HG03457 (cell line): ENCODE measurements around the gene STX10.
A peak's percentile ranks its signal among the peaks of the same experiment; 100 is the strongest.
"Not testable (repeated sequence)": the region's sequence is repeated elsewhere in the genome, so short reads cannot be mapped to it uniquely, and the experiment has no call there.

Experiments
- ATAC-seq: cut with Tn5 transposase; IDR thresholded peaks from one replicate; pipeline ENCODE4 v1.9.1; 2021; ENCODE audit warnings: moderate number of reproducible peaks; ENCODE audit not compliant: unreplicated experiment

STX10 gene

GRCh38 chr19:13150187-13150930, at the start of gene STX10, which contains the start of gene IER2:
STX10 (minus strand) TSS chr19:13150375; CDS start chr19:13150173, 202 bp downstream.
IER2 (plus strand) TSS chr19:13150411; CDS start chr19:13153187, 2,776 bp downstream.
- ATAC-seq, result peak; percentile 26

GRCh38 chr19:13198634-13199033, 48.5 kb upstream of the STX10 start:
- ATAC-seq, result no peak

- ATAC-seq, result no peak
Measured at GRCh38 chr19:13195678-13196077, 45.5 kb upstream of the STX10 start.

GRCh38 chr19:13190781-13191540, 40.8 kb upstream of the STX10 start:
- ATAC-seq, result no peak

- no peak for ATAC-seq
Measured at GRCh38 chr19:13189600-13189999, 39.4 kb upstream of the STX10 start.

GRCh38 chr19:13187419-13187818, 37.2 kb upstream of the STX10 start:
- ATAC-seq, result no peak

GRCh38 chr19:13186688-13187087, 36.5 kb upstream of the STX10 start:
- not testable (repeated sequence) for ATAC-seq

GRCh38 chr19:13185763-13186657, 35.8 kb upstream of the STX10 start:
- not testable (repeated sequence) for ATAC-seq

GRCh38 chr19:13184926-13185325, 34.8 kb upstream of the STX10 start:
- ATAC-seq, result not testable (repeated sequence)

- ATAC-seq, result no peak
Measured at GRCh38 chr19:13181747-13182388, 31.7 kb upstream of the STX10 start.

GRCh38 chr19:13178291-13178690, 28.1 kb upstream of the STX10 start:
- ATAC-seq, result not testable (repeated sequence)

- ATAC-seq, result not testable (repeated sequence)
Measured at GRCh38 chr19:13177584-13177983, 27.4 kb upstream of the STX10 start.

GRCh38 chr19:13176345-13176744, 26.2 kb upstream of the STX10 start:
- ATAC-seq, result no peak

GRCh38 chr19:13173139-13173737, 23.1 kb upstream of the STX10 start:
- ATAC-seq, result no peak

- no peak for ATAC-seq
Measured at GRCh38 chr19:13172346-13173138, 22.4 kb upstream of the STX10 start.

GRCh38 chr19:13171146-13171545, 21.0 kb upstream of the STX10 start:
- ATAC-seq, result no peak

- ATAC-seq, result no peak
Measured at GRCh38 chr19:13169769-13170168, 19.6 kb upstream of the STX10 start.

GRCh38 chr19:13166151-13166550, 16.0 kb upstream of the STX10 start:
- ATAC-seq, result not testable (repeated sequence)
